Kidney epithelial cell (primary cell): ENCODE measurements around the gene RRP12. TPM values are rescaled to one million over a fixed set of nuclear protein-coding genes. Genes with fewer than 3 reads are reported as not detected.

Source experiments
- DNase-seq: peaks from one replicate; pipeline ENCODE4 v3.0.0-alpha.2; 2010; ENCODE audit warnings: low read depth
- H3K27me3 ChIP-seq: 2 replicates; pipeline ENCODE4 v1.6.0; 2011; ENCODE audit warnings: low read length; ENCODE audit not compliant: control insufficient read depth, insufficient read depth
- H3K36me3 ChIP-seq: 2 replicates; pipeline ENCODE4 v1.5.1; 2011; ENCODE audit warnings: low read length; ENCODE audit not compliant: control insufficient read depth, insufficient read depth
- H3K4me3 ChIP-seq: 2 replicates; pipeline ENCODE4 v1.5.1; 2011; ENCODE audit warnings: low read depth, mild to moderate bottlenecking, control low read depth, low read length
- total RNA-seq: library from RNA; depleted of rRNA; stranded (reverse); fragments of >200 nt; gene quantifications from 2 replicates; pipeline ENCODE4 v1.2.3, GENCODE V29; 2015
- TF ChIP-seq, protein P1 (sequence below): IDR thresholded peaks from 2 replicates; pipeline ENCODE4 v1.5.1; 2011; ENCODE audit warnings: mild to moderate bottlenecking, moderate library complexity, low read length, control low read depth, inconsistent platforms; ENCODE audit not compliant: insufficient read depth, poor library complexity, severe bottlenecking

RRP12 gene
- total RNA-seq, 1 donor from 2014 or later = 42.6 TPM

DNA sequence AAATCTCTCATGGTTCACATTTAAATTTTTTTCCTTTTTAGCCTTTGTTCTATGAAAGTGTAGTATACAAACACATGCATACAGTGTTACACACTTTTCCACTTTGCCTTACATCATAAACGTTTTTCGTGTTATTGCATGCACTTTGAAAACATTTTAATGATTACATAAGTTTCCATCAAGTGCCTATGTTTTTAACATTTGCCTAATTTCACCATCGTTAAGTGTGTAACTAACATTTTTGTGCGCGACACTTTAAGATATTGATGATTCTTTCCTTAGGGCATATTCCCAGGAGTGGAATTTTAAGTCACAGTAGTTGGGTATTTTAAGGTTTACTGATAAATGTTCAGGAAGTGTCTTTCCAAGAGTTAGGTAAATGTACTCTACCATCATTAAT is 65.1 kb downstream of the RRP12 start:
- no peak for DNase-seq
- Histone ChIP-seq H3K36me3 (no peaks in the 10 kb centered on the region), H3K4me3 (no peak overlapping the region), H3K27me3 (peaks cover 2% of the 10 kb centered on the region)
- TF ChIP-seq, protein P1, sequence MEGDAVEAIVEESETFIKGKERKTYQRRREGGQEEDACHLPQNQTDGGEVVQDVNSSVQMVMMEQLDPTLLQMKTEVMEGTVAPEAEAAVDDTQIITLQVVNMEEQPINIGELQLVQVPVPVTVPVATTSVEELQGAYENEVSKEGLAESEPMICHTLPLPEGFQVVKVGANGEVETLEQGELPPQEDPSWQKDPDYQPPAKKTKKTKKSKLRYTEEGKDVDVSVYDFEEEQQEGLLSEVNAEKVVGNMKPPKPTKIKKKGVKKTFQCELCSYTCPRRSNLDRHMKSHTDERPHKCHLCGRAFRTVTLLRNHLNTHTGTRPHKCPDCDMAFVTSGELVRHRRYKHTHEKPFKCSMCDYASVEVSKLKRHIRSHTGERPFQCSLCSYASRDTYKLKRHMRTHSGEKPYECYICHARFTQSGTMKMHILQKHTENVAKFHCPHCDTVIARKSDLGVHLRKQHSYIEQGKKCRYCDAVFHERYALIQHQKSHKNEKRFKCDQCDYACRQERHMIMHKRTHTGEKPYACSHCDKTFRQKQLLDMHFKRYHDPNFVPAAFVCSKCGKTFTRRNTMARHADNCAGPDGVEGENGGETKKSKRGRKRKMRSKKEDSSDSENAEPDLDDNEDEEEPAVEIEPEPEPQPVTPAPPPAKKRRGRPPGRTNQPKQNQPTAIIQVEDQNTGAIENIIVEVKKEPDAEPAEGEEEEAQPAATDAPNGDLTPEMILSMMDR = no peak

DNA sequence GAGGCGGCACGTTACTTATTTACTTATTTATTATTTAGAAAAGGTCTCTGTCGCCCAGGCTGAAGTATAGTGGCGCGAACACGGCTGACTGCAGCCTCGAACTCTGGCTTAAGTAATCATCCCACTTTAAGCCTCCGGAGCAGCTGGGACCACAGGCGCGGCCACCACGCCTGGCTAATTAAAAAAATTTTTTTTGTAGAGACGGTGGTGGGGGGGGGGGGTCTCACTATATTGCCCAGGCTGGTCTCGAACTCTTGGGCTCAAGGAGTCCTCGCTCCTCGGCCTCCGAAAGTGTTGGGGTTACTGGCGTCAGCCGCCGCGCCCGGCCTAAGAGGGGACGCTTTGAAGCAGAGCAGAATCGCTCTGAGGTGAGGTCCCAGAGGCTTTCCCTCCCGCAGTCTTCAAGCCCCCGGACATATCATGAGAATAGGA is 65.9 kb downstream of the RRP12 start:
- TF ChIP-seq, protein P1 = no peak
- Histone ChIP-seq H3K36me3 (no peaks in the 10 kb centered on the region), H3K27me3 (peaks cover 2% of the 10 kb centered on the region), H3K4me3 (peak overlapping the region; percentile 85)
- DNase-seq = no peak

DNA sequence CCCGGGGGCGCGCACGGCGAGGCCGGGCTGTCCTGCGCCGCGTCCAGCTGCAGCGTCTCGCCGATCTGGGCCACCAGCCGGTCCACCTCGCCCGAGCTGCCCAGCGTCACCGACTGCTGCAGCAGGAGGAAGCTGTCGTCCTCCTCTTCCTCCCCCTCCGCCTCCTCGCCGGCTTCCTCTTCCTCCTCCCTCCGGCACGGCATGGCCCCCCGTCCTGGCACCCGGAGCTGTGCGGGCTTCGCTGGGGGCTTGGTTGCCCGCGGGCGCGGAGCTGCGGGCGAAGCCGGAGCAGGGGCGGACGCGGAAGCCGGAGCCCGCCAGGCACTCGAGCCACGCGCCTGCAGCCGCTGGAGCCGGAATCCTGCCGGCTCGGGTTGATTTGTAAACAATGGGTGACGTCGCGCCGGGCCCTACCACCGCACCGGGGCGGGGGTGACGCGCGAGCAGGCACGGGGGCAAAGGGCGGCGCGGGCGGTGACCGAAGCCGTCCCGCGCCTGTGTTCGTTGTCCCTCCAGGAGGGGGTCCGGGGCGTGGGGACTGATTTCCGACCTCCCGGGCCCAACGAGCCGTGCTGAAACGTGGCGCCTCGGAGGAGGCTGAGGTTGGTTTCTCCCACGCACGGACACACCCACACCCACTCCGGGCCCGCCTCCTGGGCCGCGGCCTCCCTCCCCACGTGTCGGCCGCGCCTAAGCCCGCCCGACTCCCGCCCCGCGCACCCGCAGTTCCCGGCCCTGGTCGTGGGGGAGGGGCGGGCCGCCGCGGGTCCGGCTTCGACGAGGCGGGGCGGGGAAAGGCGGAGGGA is 66.6 kb downstream of the RRP12 start, which contains the start of gene FRAT2:
Gene FRAT2 (minus strand): TSS at position 360 of the 806 bp plus-strand sequence. CDS start 157 bp downstream, at position 203.
- peak; percentile 38 for DNase-seq
- Histone ChIP-seq H3K4me3 (peak within 1 kb of the TSS; percentile 85), H3K27me3 (peaks cover 2% of the 10 kb centered on the region), H3K36me3 (no peaks in the 10 kb centered on the region)
- TF ChIP-seq, protein P1 = no peak

DNA sequence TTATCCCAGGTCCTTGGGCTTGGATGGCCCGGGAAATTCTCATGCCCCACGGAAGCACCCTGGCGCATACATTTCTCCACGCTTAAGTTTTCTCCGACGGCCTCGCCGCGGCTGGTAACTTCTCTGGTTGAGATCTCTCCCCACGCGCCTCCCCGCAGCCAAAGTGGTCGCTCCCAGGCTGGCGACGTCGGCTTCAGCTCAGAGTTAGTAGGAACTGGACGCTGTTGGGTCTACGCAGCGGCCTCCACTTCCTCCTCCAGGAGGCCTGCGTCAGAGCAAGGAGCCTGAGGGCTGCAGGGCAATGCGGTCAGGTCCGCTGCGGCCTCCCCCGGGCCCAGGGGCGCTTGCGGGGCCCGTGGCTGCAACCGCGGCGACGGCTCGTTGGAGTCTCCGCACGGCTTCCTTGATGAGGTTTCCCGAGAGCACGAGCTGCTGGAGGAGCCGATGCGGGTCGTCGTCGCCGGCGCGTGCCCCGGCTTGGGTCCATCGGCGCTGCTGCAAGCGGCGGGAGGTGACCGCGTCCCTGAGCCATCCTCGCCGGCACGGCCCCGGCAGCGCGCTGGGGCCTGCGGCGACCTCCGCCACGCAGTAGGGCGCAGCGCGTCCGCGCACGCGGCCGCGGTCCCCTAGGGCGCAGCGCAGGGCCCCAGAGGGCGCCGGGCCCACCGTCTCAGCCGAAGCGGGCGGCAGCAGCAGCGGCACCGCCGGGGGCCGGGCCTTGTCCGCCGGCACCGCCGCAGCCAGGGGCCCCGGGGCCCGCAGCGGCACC is 67.4 kb downstream of the RRP12 start:
- peak overlapping the region; percentile 85 for H3K4me3 ChIP-seq
- no peaks in the 10 kb centered on the region for H3K36me3 ChIP-seq
- DNase-seq = no peak
- TF ChIP-seq, protein P1 = peak; percentile 1
- peaks cover 2% of the 10 kb centered on the region for H3K27me3 ChIP-seq

DNA sequence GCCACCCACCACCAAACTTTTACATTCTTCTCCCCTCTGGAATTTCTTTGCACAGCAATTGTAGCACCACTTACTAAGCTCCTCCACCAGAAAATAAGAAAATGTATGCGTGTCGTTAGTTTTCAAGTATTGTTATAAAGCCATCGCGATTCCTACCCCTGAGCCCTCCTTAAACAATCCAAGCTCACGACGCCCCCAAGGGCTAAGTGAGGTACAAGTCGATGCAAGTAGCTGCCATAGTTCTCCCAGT is 67.9 kb downstream of the RRP12 start:
- peaks cover 2% of the 10 kb centered on the region for H3K27me3 ChIP-seq
- no peak for DNase-seq

More for the DNA sequence above, 67.9 kb downstream of the RRP12 start:
- Histone ChIP-seq H3K4me3 (peak overlapping the region; percentile 85), H3K36me3 (no peaks in the 10 kb centered on the region)
- TF ChIP-seq, protein P1 = peak; percentile 1
